RWPE2 (cell line): ENCODE measurements around the gene KRTAP5-4.

Experiments used
- ATAC-seq: fragments of 200-7000 bp; cut with Tn5 transposase; 3 replicates; pipeline ENCODE4 v1.9.1; 2021; ENCODE audit warnings: low read depth
- DNase-seq: peaks from one replicate; pipeline ENCODE4 v3.0.0-alpha.2; 2020; ENCODE audit warnings: low spot score
- H3K27ac ChIP-seq: fragments of 450-650 bp; 2 replicates; pipeline ENCODE4 v1.5.1; 2017; ENCODE audit warnings: mild to moderate bottlenecking; ENCODE audit not compliant: poor library complexity, severe bottlenecking
- H3K27me3 ChIP-seq: fragments of 250-450 bp; sonication (Bioruptor Pico); 2 replicates; pipeline ENCODE4 v1.5.1; 2021; ENCODE audit warnings: mild to moderate bottlenecking, moderate library complexity; ENCODE audit not compliant: insufficient read depth, poor library complexity, severe bottlenecking
- H3K36me3 ChIP-seq: fragments of 250-450 bp; sonication (Bioruptor Pico); 2 replicates; pipeline ENCODE4 v1.5.1; 2020; ENCODE audit warnings: low read depth, mild to moderate bottlenecking, moderate library complexity
- H3K4me1 ChIP-seq: fragments of 250-450 bp; sonication (Bioruptor Pico); 2 replicates; pipeline ENCODE4 v1.5.1; 2021; ENCODE audit warnings: mild to moderate bottlenecking, moderate library complexity; ENCODE audit not compliant: insufficient read depth, poor library complexity, severe bottlenecking
- H3K4me3 ChIP-seq: fragments of 250-450 bp; sonication (Bioruptor Pico); 2 replicates; pipeline ENCODE4 v1.5.1; 2021; ENCODE audit warnings: mild to moderate bottlenecking, moderate library complexity; ENCODE audit not compliant: severe bottlenecking
- H3K9me3 ChIP-seq: fragments of 250-450 bp; sonication (Bioruptor Pico); 2 replicates; pipeline ENCODE4 v1.5.1; 2021; ENCODE audit warnings: mild to moderate bottlenecking, moderate library complexity; ENCODE audit not compliant: severe bottlenecking
- TF ChIP-seq, protein P1 (sequence below): fragments of 450-650 bp; IDR thresholded peaks from one replicate; pipeline ENCODE4 v1.5.1; 2017; ENCODE audit warnings: mild to moderate bottlenecking, moderate library complexity; ENCODE audit not compliant: poor library complexity, severe bottlenecking

Gene KRTAP5-4

DNA sequence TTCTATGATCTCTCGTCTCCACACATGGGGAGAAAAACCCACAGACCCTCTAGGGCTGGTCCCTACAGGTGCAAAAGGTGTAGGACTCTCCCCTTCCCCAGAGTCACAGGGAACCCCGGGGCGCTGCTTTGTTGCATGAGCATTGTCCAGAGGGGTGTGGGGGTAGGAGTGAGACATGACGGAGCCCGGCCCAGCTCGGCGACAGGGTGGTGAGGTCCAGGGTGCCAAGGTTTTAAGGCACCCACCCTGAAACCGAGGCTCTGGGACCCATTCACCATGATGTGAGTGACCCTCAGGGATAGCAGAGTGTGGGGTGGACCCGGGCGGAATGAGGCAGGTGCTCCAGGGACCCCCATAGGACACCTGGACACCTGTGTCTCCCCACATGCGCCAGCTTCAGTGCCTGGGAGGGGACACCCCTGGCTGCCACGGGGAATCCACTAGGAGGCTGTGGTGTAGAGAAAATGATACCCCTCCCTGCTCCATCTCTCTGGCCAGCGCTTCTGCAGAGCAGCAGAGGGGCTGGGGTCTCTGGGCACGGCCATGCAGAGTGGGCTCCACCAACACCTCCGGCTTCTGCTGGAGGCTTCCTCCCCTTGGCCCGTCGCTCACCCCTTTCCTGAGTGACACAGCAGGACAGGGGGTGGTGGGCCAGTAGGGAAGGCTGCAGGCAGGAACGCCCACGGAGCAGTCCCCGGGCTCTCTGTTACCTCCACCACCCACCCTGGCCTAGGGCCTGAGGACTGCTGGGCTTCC lies 22.8 kb upstream of the KRTAP5-4 start:
- Histone ChIP-seq H3K27ac (no peak overlapping the region), H3K9me3 (no peaks in the 10 kb centered on the region), H3K4me1 (no peaks in the 10 kb centered on the region), H3K4me3 (no peak overlapping the region), H3K27me3 (no peaks in the 10 kb centered on the region), H3K36me3 (no peaks in the 10 kb centered on the region)
- DNase-seq (no peak), ATAC-seq (no peak)
- TF ChIP-seq, protein P1, sequence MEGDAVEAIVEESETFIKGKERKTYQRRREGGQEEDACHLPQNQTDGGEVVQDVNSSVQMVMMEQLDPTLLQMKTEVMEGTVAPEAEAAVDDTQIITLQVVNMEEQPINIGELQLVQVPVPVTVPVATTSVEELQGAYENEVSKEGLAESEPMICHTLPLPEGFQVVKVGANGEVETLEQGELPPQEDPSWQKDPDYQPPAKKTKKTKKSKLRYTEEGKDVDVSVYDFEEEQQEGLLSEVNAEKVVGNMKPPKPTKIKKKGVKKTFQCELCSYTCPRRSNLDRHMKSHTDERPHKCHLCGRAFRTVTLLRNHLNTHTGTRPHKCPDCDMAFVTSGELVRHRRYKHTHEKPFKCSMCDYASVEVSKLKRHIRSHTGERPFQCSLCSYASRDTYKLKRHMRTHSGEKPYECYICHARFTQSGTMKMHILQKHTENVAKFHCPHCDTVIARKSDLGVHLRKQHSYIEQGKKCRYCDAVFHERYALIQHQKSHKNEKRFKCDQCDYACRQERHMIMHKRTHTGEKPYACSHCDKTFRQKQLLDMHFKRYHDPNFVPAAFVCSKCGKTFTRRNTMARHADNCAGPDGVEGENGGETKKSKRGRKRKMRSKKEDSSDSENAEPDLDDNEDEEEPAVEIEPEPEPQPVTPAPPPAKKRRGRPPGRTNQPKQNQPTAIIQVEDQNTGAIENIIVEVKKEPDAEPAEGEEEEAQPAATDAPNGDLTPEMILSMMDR: no peak

DNA sequence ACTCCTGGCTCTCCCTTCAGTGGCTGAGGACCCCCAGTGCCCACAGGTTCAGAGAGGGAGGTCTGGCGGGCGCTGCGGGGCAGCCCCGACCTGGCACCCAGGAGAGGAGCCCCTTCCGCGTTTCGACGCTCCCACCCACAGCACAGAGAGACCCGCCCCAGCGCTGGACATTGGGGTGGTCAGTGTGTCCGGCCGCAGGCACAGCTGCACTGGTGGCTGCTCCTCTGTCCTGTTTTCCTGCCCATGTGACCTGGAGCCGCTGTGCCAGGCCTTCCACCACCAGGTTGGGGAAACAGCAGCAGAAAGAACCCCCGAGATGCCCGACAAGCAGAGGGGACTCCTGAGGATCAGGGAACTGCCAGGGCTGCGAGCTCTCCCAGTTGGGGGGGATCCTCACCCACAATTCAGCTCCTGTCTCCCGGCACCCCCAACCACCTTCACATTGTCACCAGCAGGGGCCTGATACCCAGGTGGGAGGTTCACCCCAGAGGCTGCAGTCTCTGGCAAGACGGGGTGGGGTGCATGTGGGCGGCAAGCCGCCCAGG lies 21.3 kb upstream of the KRTAP5-4 start:
- no peak for ATAC-seq
- Histone ChIP-seq H3K9me3 (no peaks in the 10 kb centered on the region), H3K27ac (no peak overlapping the region), H3K4me1 (peaks cover 4% of the 10 kb centered on the region), H3K4me3 (no peak overlapping the region), H3K27me3 (no peaks in the 10 kb centered on the region), H3K36me3 (no peaks in the 10 kb centered on the region)
- DNase-seq: no peak
- TF ChIP-seq, protein P1: no peak

DNA sequence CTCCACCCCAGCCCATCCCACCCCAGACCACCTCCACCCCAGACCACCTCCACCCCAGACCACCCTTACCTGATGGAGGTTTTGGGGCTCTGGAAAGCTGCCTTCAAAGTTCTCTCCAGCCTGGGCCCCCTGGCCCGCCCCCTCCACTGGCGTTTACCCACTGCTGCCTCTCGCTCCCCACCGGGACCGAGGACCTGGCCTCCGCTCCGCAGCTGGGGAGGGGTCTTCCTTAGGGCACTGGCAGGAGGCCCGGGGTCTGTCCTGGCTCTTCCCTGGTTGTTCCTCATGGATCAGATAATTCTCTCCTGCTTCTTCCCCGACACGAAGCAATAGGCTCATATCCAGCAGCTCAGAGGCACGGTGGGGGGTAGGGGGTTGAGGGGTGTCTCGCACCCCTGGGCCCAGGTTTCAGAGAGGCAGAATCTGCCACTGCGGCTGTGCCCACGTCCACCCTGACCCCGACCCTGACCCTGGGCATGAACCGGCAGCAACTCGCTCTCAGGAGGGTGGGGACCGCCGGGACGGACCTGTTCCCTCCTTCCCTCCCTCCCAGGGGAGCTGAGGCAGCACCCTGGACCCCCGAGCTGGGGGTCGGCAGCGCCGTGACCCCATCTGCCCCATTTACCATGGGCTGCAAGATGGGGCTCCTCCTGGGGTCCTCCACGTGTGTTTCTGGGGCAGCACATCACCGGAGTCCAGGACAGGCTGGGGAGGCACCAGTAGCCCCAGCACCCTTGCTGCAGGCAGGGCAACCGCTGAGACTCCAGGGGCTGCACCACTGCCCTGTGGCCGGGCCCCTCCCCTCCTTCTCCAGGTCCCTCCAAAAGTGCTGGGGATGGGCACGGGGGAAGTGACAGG lies 20.6 kb upstream of the KRTAP5-4 start:
- peaks cover 4% of the 10 kb centered on the region for H3K4me1 ChIP-seq
- TF ChIP-seq, protein P1: no peak
- no peak overlapping the region for H3K27ac ChIP-seq
- DNase-seq (no peak), ATAC-seq (no peak)
- H3K9me3 ChIP-seq: no peaks in the 10 kb centered on the region
- no peaks in the 10 kb centered on the region for H3K27me3 ChIP-seq
- H3K36me3 ChIP-seq: no peaks in the 10 kb centered on the region
- no peak overlapping the region for H3K4me3 ChIP-seq

DNA sequence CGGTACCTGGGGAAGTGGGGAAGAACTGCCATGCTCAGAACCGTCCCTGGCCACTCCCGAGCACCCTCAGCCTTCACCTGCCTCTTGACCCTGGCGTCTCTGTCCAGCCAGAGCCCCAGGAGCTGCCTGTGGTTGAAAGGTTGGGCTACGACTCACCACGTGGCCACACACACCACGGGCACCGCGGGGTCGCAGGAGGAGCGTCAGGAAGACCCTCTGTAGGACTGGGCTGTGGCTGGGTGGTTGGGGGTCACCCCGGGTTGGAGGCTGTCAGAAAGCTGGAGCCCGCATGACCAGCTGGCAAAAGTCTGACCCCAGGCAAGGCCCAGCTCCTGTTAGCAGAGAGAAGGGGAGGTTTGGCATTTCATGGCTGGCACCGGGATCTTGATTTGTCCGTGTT lies 19.2 kb upstream of the KRTAP5-4 start:
- no peaks in the 10 kb centered on the region for H3K27me3 ChIP-seq
- no peak for ATAC-seq
- no peak overlapping the region for H3K4me3 ChIP-seq
- no peak overlapping the region for H3K27ac ChIP-seq
- peaks cover 4% of the 10 kb centered on the region for H3K4me1 ChIP-seq
- TF ChIP-seq, protein P1: no peak
- no peaks in the 10 kb centered on the region for H3K9me3 ChIP-seq
- DNase-seq: no peak
- no peaks in the 10 kb centered on the region for H3K36me3 ChIP-seq
